Caki2 (cell line): ENCODE results near the gene IRAK2. TPM values are rescaled to one million over a fixed set of nuclear protein-coding genes. Genes with fewer than 3 reads are reported as not detected.
"Not testable (repeated sequence)": the region's sequence is repeated elsewhere in the genome, so short reads cannot be mapped to it uniquely, and the experiment has no call there.

ENCODE experiments used
- DNase-seq: peaks from one replicate; pipeline ENCODE4 v3.0.0-alpha.2; 2015; ENCODE audit warnings: low read depth
- in situ Hi-C: cut with HindIII; loops from 2 replicates; pipeline ENCODE4 v1.10.0; 2016; ENCODE audit warnings: low sequenced_read_pairs, low pct_unique_long_range_greater_than_20kb, mixed read lengths
- total RNA-seq: library from RNA; depleted of rRNA; stranded (reverse); fragments of >200 nt; shearing (Covaris generic); gene quantifications from 2 replicates; pipeline ENCODE4 v1.2.3, GENCODE V29; 2014; ENCODE audit warnings: low replicate concordance; rRNA removed

Gene IRAK2, protein sequence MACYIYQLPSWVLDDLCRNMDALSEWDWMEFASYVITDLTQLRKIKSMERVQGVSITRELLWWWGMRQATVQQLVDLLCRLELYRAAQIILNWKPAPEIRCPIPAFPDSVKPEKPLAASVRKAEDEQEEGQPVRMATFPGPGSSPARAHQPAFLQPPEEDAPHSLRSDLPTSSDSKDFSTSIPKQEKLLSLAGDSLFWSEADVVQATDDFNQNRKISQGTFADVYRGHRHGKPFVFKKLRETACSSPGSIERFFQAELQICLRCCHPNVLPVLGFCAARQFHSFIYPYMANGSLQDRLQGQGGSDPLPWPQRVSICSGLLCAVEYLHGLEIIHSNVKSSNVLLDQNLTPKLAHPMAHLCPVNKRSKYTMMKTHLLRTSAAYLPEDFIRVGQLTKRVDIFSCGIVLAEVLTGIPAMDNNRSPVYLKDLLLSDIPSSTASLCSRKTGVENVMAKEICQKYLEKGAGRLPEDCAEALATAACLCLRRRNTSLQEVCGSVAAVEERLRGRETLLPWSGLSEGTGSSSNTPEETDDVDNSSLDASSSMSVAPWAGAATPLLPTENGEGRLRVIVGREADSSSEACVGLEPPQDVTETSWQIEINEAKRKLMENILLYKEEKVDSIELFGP
- 7.6 and 8.3 TPM in 2 replicates for total RNA-seq

- in situ Hi-C loops, result no loop called here
- DNase-seq, result peak; percentile 49
Measured at GRCh38 chr3:10164546-10165393, at the start of gene IRAK2. TSS of gene IRAK2 (plus strand) at chr3:10164919. CDS start at chr3:10164955, 36 bp downstream.

DNA sequence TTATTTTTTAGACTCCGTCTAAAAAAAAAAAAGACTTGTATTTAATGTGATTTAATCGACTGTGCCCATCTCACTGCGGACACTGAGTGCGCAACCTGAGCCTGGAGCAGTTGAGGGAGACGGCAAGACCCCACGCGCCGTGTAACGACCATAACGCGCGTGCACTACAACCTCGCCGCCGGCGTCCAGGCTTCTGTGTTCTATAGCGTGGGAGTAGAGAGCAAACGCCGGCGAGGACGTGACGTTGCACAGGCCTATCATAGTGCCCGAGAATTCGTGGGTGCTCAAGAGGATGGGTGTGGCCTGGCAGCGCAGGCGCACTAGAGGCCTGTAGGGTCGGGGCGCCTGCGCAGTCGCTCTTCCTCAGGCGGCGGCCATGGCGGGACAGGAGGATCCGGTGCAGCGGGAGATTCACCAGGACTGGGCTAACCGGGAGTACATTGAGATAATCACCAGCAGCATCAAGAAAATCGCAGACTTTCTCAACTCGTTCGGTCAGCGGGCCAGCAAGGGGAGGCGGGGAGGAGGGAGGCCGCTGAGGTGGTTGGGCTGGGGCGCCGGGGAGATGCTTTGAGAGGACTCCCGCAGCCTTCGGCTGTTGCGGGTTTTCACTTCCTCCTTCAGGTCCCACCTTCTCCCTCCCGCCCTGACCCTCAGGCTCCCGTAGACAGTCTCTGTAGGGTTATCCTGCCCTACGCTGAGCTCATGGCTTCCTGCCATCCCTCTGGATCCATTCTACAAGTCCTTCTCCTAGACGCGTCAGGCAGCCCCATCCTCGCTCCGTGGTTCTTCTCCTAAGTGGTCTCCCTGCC lies 49.2 kb upstream of the IRAK2 start, which contains the start of gene BRK1:
Gene BRK1, plus strand, starts transcription at position 350 of the 812 bp plus-strand sequence. Its CDS starts 27 bp downstream, at position 377.
- peak; percentile 81 for DNase-seq
- in situ Hi-C loops, result no loop called here

DNA sequence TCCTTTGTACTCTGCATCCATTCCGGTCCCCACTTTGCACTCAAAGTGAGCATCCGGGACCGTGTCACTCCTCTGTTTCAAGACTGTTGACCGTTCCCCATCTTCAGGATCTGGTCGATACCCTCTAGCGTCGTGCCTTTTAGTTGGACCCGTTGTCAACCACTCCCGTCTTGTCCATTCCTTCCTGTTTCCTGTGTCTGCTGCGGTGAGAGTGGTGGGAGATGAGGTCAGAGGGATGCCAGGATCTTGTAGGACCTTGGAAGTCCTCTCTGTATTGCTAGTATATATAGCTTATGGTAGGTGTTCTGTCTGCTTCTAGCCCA lies 48.6 kb upstream of the IRAK2 start:
- in situ Hi-C loops, result no loop called here
- peak; percentile 19 for DNase-seq

- no peak for DNase-seq
- in situ Hi-C loops, result no loop called here
Measured at GRCh38 chr3:10116928-10117327, 47.8 kb upstream of the IRAK2 start.

DNA sequence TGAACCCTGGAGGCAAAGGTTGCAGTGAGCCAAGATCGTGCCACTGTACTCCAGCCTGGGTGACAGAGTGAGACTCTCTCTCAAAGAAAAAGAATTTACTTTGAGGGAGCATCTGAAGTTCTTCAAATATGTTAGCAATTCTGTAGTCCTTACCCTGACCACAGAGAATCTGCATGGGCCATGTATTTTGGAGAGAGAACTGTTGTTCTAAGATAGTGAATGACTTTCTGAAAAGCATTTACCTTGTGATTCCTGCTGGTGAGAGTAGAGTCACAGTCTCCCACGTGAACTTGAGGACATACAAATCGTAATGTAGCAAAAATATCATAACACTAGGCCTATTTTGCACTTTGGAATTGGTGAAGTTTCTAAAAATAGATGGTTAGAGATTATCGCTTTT lies 45.3 kb upstream of the IRAK2 start:
- in situ Hi-C loops, result no loop called here

DNA sequence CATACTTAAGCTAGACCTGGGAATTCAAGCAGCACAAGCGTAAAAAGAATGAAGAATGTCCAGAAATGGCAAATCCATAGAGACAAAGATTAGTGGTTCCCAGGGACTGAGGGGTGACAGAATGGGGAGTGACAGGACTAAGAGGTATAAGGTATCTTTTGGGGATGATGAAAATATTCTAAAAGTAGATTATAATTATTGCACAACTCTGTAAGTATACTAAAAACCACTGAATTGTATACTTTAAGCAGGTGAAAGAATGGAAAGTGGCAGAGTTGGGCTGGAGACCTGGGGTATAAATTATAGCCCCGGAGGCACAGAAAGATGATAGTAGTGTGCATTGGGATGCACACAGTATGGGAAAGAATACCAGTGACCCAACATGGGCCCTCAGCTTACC lies 43.7 kb upstream of the IRAK2 start:
- in situ Hi-C loops, result no loop called here

More for the DNA sequence above, 45.3 kb upstream of the IRAK2 start:
- DNase-seq, result no peak

GRCh38 chr3:10122724-10123123 lies 42.0 kb upstream of the IRAK2 start:
- in situ Hi-C loops, result no loop called here

More for the DNA sequence above, 43.7 kb upstream of the IRAK2 start:
- no peak for DNase-seq

GRCh38 chr3:10135872-10136271 lies 28.8 kb upstream of the IRAK2 start:
- in situ Hi-C loops, DNase-seq: not testable (repeated sequence)

More at GRCh38 chr3:10122724-10123123, 42.0 kb upstream of the IRAK2 start:
- DNase-seq, result no peak

- in situ Hi-C loops, result no loop called here
- DNase-seq, result no peak
Measured at GRCh38 chr3:10136426-10137005, 28.2 kb upstream of the IRAK2 start.

DNA sequence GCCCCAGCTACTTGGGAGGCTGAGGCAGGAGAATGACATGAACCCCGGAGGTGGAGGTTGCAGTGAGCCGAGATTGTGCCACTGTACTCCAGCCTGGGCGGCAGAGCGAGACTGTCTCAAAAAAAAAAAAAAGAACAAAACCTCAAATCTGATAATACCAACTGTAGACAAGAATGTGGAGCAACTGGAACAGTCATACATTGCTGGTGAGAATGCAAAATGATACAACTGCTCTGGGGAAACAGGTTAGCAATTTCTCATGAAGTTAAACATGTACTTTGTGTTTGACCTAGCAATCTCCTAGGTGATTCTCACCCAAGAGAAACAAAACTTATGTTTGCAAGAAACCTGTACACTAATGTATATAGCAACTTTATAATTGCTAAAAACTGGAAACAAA lies 27.5 kb upstream of the IRAK2 start:
- DNase-seq, result no peak
- in situ Hi-C loops, result no loop called here

GRCh38 chr3:10140996-10141546 lies 23.6 kb upstream of the IRAK2 start:
- no peak for DNase-seq
- in situ Hi-C loops, result no loop called here

DNA sequence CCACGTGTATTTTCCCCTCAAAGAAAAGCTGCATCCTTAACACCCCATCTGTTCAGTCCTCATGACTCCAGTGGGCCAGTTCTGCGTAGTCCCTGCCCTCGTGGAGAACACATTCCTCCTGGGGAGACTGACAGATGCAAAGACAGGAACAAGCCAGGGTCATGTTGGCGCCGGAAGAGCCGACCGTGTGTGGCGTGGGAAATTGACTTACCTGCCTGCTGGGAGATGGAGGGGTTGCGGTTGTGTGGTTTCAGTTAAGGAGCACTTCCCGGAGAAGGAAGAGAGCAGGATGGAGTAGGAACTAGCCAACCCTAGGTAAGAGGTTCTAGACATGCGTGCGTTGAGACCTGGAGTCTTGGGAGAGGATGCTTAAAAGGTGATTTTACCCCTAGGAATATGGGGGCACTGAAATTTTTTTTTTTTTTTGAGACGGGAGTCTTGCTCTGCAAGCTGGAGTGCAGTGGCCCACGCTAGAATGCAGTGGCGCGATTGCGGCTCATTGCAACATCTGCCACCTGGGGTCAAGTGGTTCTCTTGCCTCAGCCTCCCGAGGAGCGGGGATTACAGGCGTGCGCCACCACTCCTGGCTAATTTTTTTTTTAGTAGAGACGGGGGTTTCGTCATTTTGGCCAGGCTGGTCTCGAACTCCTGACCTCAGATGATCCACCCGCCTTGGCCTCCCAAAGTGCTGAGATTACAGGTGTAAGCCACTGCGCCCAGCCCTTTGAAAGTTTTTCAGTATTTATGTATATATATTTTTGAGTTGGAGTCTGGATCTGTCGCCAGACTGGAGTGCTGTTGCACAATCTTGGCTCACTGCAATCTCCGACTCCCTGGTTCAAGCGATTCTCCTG lies 21.8 kb upstream of the IRAK2 start:
- DNase-seq, result peak; percentile 8
- in situ Hi-C loops, result no loop called here

GRCh38 chr3:10145685-10146084 lies 19.0 kb upstream of the IRAK2 start:
- in situ Hi-C loops, result no loop called here
- no peak for DNase-seq

DNA sequence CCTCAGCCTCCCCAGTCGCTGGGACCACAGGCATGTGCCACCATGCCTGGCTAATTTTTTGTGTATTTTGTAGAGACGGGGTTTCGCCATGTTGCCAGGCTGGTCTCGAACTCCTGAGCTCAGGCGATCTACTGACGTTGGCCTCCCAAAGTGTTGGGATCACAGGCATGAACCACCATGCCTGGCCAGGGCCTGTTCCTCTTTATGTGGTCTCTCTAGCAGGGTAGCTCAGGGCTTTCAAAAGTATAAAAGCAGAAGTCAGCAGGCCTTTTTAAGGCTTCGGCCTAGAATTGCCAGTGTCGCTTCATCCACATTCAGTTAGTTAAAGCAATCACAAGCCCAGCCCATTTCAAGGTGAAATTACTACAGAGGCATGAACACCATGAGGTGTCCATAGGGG lies 15.5 kb upstream of the IRAK2 start:
- no peak for DNase-seq
- in situ Hi-C loops, result no loop called here

DNA sequence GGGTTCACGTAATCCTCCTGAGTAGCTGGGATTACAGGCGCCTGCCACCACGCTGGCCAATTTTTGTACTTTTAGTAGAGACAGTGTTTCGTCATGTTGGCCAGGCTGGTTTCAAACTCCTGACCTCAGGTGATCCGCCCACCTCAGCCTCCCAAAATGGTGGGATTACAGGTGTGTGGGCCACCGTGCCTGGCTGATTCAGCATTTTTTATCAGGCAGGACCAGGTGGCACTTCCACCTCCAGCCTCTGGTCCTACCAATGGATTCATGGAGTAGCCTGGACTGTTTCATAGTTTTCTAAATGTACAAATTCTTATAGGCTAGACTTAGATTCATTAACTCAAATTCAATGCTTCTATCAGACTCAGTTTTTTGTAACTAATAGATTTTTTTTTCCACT lies 13.7 kb upstream of the IRAK2 start:
- in situ Hi-C loops, result no loop called here
- DNase-seq, result no peak

DNA sequence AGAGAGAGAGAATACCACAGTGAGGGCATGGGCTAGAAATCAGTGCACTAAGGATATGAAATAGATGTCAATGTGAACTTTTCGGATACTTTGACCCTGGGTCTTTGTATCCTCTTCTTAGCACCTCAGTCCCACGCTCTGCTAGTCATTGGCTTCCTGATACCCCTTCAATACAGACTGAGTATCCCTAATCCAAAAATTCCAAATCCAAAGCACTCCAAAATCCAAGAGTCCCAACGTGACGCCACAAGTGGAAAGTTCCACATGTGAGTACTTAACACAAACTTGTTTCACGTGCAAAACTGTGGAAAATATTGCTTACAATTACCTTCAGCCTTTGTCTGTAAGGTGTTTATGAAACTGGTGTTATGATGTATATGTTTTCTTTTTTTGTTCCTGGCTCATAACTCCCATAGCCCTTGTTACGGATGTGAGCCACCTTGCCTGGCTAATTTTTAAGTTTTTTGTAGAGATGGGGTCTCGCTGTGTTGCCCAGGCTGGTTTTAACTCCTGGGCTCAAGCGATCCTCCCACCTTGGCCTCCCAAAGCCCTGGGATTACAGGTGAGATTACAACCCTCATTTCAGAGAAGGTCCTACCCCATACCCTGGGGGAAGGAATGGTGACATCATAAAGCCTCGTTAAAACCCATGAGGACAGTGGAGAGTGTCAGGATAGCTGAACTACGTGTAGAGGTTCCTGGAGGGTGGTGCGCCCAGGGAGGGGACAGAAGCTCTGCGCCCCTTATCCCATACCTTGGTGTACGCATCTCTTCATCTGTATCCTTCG lies 10.2 kb upstream of the IRAK2 start:
- in situ Hi-C loops, result no loop called here
- DNase-seq, result no peak
